ENCODE data around the gene KDM7A. TPM values are rescaled to one million over a fixed set of nuclear protein-coding genes. Genes with fewer than 3 reads are reported as not detected.
"Not testable (repeated sequence)": the region's sequence is repeated elsewhere in the genome, so short reads cannot be mapped to it uniquely, and the experiment has no call there.

Gene KDM7A
- total and polyA plus RNA-seq, 2 of the 8 experiments (the other 6 are each of a cell fraction or from before 2014, with no cell fraction given) = 2.2 to 12.5 TPM

DNA sequence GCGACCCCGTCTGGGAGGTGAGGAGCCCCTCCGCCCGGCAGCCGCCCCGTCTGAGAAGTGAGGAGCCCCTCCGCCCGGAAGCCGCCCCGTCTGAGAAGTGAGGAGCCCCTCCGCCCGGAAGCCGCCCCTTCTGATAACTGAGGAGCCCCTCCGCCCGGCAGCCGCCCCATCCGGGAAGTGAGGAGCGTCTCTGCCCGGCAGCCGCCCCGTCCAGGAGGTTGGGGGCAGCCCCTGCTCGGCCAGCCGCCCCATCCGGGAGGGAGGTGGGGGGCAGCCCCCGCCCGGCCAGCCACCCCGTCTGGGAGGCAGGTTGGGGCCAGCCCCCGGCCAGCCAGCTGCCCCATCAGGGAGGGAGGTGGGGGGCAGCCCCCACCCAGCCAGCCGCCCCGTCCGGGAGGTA, 62.0 kb downstream of the KDM7A start:
- H2BK5ac ChIP-seq (ENCODE audit: low read depth, low read length); H2BK15ac ChIP-seq (ENCODE audit: low read length); H3K27me3 ChIP-seq (replicated peaks in 1 of 4; ENCODE audit: control insufficient read depth in 3 of 4, extremely low read depth in 1 of 4, insufficient read depth in 3 of 4, low read length in 3 of 4); H4K5ac ChIP-seq (ENCODE audit: insufficient read length, low read depth, low read length); H4K20me1 ChIP-seq (replicated peaks in 1 of 2; ENCODE audit: control insufficient read depth in 1 of 2, insufficient read depth in 2 of 2, low read length in 2 of 2); H2BK12ac ChIP-seq (ENCODE audit: low read depth, low read length); H3K79me2 ChIP-seq (ENCODE audit: control insufficient read depth in 1 of 2, insufficient read depth in 2 of 2, low read length in 2 of 2); H3K4ac ChIP-seq (replicated peaks; ENCODE audit: insufficient read length, low read depth, low read length); DNase-seq (ENCODE audit: low read depth in 1 of 2, low spot score in 2 of 2); H2BK20ac ChIP-seq (ENCODE audit: low read length); H3K56ac ChIP-seq (replicated peaks; ENCODE audit: insufficient read length, low read depth, low read length); H2AK5ac ChIP-seq (ENCODE audit: low read depth, low read length); H4K91ac ChIP-seq (replicated peaks; ENCODE audit: insufficient read length, low read length); H3K4me1 ChIP-seq (replicated peaks in 1 of 4; ENCODE audit: control insufficient read depth in 3 of 4, insufficient read depth in 4 of 4, low read length in 3 of 4); H2BK120ac ChIP-seq (replicated peaks; ENCODE audit: low read depth, low read length); H2AFZ ChIP-seq (ENCODE audit: low read length); H3K14ac ChIP-seq (ENCODE audit: insufficient read length); CTCF ChIA-PET (ENCODE audit: partially characterized antibody); H3K18ac ChIP-seq (ENCODE audit: extremely low read depth, low read length); H3K23ac ChIP-seq (ENCODE audit: insufficient read length); H3K9ac ChIP-seq (replicated peaks in 1 of 4; ENCODE audit: extremely low read depth in 1 of 4, low read depth in 3 of 4, low read length in 3 of 4); H3K27ac ChIP-seq (ENCODE audit: low read depth, low read length); FAIRE-seq; H3K23me2 ChIP-seq (ENCODE audit: low read depth, low read length); POLR2A ChIA-PET (ENCODE audit: partially characterized antibody); H3K4me3 ChIP-seq (ENCODE audit: extremely low read depth in 1 of 4, insufficient read depth in 2 of 4, low read depth in 3 of 4, low read length in 4 of 4); H3K79me1 ChIP-seq (ENCODE audit: low read depth, low read length); H3K4me2 ChIP-seq (ENCODE audit: insufficient read depth in 1 of 2, low read depth in 2 of 2, low read length in 2 of 2); H4K8ac ChIP-seq (ENCODE audit: extremely low read depth, insufficient read depth, low read length): not testable (repeated sequence)
- Histone ChIP-seq H3K36me3 (ENCODE audit: control insufficient read depth in 2 of 4, insufficient read depth in 4 of 4, low read length in 3 of 4) (peaks cover 0 to 17% (median 7%) of the 10 kb centered on the region in 4 experiments; a peak in 3 of 8 replicates), H3K9me3 (ENCODE audit: insufficient read depth in 2 of 2, low read depth in 1 of 2, low read length in 1 of 2) (peaks cover 0 to 13% of the 10 kb centered on the region in 2 experiments; a peak in 2 of 4 replicates)
- no CpG with 5 or more reads among the region's 31 CpGs for WGBS, 2 experiments (ENCODE audit: extremely low coverage in 1 of 2, insufficient coverage in 1 of 2, insufficient read length in 1 of 2, insufficient replicate concordance in 2 of 2, low coverage in 1 of 2, low lambda C conversion rate in 2 of 2, missing lambda C conversion rate in 1 of 2)

DNA sequence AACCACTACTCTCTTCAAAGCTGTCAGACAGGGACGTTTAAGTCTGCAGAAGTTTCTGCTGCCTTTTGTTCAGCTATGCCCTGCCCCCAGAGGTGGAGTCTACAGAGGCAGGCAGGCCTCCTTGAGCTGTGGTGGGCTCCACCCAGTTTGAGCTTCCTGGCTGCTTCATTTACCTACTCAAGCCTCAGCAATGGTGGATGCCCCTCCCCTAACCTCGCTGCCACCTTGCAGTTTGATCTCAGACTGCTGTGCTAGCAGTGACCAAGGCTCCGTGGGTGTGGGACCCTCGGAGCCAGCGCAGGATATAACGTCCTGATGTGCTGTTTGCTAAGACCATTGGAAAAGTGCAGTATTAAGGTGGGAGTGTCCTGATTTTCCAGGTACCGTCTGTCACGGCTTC, 68.0 kb downstream of the KDM7A start:
- H2AK5ac ChIP-seq (ENCODE audit: low read depth, low read length); H2BK120ac ChIP-seq (replicated peaks; ENCODE audit: low read depth, low read length); FAIRE-seq; H3K56ac ChIP-seq (replicated peaks; ENCODE audit: insufficient read length, low read depth, low read length); H3K4me1 ChIP-seq (replicated peaks in 1 of 4; ENCODE audit: control insufficient read depth in 3 of 4, insufficient read depth in 4 of 4, low read length in 3 of 4); H2BK20ac ChIP-seq (ENCODE audit: low read length); H3K27ac ChIP-seq (ENCODE audit: low read depth, low read length); H2BK12ac ChIP-seq (ENCODE audit: low read depth, low read length); H3K14ac ChIP-seq (ENCODE audit: insufficient read length); H3K9me3 ChIP-seq (ENCODE audit: insufficient read depth in 2 of 2, low read depth in 1 of 2, low read length in 1 of 2); H2AFZ ChIP-seq (ENCODE audit: low read length); H4K8ac ChIP-seq (ENCODE audit: extremely low read depth, insufficient read depth, low read length); H2BK15ac ChIP-seq (ENCODE audit: low read length); POLR2A ChIA-PET (ENCODE audit: partially characterized antibody); H3K9ac ChIP-seq (replicated peaks in 1 of 4; ENCODE audit: extremely low read depth in 1 of 4, low read depth in 3 of 4, low read length in 3 of 4); H3K79me2 ChIP-seq (ENCODE audit: control insufficient read depth in 1 of 2, insufficient read depth in 2 of 2, low read length in 2 of 2); H3K4me3 ChIP-seq (ENCODE audit: extremely low read depth in 1 of 4, insufficient read depth in 2 of 4, low read depth in 3 of 4, low read length in 4 of 4); H2BK5ac ChIP-seq (ENCODE audit: low read depth, low read length); H3K23me2 ChIP-seq (ENCODE audit: low read depth, low read length); H4K20me1 ChIP-seq (replicated peaks in 1 of 2; ENCODE audit: control insufficient read depth in 1 of 2, insufficient read depth in 2 of 2, low read length in 2 of 2); DNase-seq (ENCODE audit: low read depth in 1 of 2, low spot score in 2 of 2); H4K91ac ChIP-seq (replicated peaks; ENCODE audit: insufficient read length, low read length); H3K4me2 ChIP-seq (ENCODE audit: insufficient read depth in 1 of 2, low read depth in 2 of 2, low read length in 2 of 2); H3K79me1 ChIP-seq (ENCODE audit: low read depth, low read length); H3K4ac ChIP-seq (replicated peaks; ENCODE audit: insufficient read length, low read depth, low read length); H4K5ac ChIP-seq (ENCODE audit: insufficient read length, low read depth, low read length); H3K23ac ChIP-seq (ENCODE audit: insufficient read length); H3K18ac ChIP-seq (ENCODE audit: extremely low read depth, low read length); H3K27me3 ChIP-seq (replicated peaks in 1 of 4; ENCODE audit: control insufficient read depth in 3 of 4, extremely low read depth in 1 of 4, insufficient read depth in 3 of 4, low read length in 3 of 4): not testable (repeated sequence)
- WGBS, 2 experiments (ENCODE audit: extremely low coverage in 1 of 2, insufficient coverage in 1 of 2, insufficient read length in 1 of 2, insufficient replicate concordance in 2 of 2, low coverage in 1 of 2, low lambda C conversion rate in 2 of 2, missing lambda C conversion rate in 1 of 2) = 92% methylated on average over 8 of the region's 8 CpGs; no CpG with 5 or more reads in 1 of the 2 experiments
- CTCF ChIA-PET (ENCODE audit: partially characterized antibody) = interaction anchor here (1.6 to 1.7 kb wide), 2 partner anchors 30 to 90 kb away, joined by 3 to 5 read pairs; no protein-coding TSS in a partner anchor
- peaks cover 0 to 20% (median 8%) of the 10 kb centered on the region in 4 experiments; a peak in 4 of 8 replicates for H3K36me3 ChIP-seq (ENCODE audit: control insufficient read depth in 2 of 4, insufficient read depth in 4 of 4, low read length in 3 of 4)
